Activated naive CD8-positive, alpha-beta T cell treated with anti-CD3 and anti-CD28 coated beads for 36 hours (primary cell): ENCODE measurements around the gene BCR. TPM values are rescaled to one million over a fixed set of nuclear protein-coding genes. Genes with fewer than 3 reads are reported as not detected.
A peak's percentile ranks its signal among the peaks of the same experiment; 100 is the strongest.

Experiments
- DNase-seq: peaks from one replicate; pipeline ENCODE4 v3.0.0; 2021
- H3K27ac Mint-ChIP-seq: one replicate; pipeline ENCODE4 v1.8.0; 2022; ENCODE audit warnings: mild to moderate bottlenecking, moderate library complexity, mixed read lengths
- H3K27me3 Mint-ChIP-seq: one replicate; pipeline ENCODE4 v1.8.0; 2022; ENCODE audit warnings: mild to moderate bottlenecking, mixed read lengths
- H3K36me3 Mint-ChIP-seq: one replicate; pipeline ENCODE4 v1.8.0; 2021; ENCODE audit warnings: mild to moderate bottlenecking, mixed read lengths
- H3K4me1 Mint-ChIP-seq: one replicate; pipeline ENCODE4 v1.8.0; 2021; ENCODE audit warnings: mixed read lengths
- H3K4me3 Mint-ChIP-seq: one replicate; pipeline ENCODE4 v1.8.0; 2022; ENCODE audit warnings: mild to moderate bottlenecking, moderate library complexity, mixed read lengths
- H3K9me3 Mint-ChIP-seq: one replicate; pipeline ENCODE4 v1.8.0; 2022; ENCODE audit warnings: mixed read lengths
- total RNA-seq, 2 experiments: library from RNA; stranded (reverse); gene quantifications; one replicate each; pipeline ENCODE4 v1.2.3, GENCODE V29; 2021

The BCR gene
- total RNA-seq, 2 experiments from 2014 or later = 28.3 to 32.0 TPM

DNA sequence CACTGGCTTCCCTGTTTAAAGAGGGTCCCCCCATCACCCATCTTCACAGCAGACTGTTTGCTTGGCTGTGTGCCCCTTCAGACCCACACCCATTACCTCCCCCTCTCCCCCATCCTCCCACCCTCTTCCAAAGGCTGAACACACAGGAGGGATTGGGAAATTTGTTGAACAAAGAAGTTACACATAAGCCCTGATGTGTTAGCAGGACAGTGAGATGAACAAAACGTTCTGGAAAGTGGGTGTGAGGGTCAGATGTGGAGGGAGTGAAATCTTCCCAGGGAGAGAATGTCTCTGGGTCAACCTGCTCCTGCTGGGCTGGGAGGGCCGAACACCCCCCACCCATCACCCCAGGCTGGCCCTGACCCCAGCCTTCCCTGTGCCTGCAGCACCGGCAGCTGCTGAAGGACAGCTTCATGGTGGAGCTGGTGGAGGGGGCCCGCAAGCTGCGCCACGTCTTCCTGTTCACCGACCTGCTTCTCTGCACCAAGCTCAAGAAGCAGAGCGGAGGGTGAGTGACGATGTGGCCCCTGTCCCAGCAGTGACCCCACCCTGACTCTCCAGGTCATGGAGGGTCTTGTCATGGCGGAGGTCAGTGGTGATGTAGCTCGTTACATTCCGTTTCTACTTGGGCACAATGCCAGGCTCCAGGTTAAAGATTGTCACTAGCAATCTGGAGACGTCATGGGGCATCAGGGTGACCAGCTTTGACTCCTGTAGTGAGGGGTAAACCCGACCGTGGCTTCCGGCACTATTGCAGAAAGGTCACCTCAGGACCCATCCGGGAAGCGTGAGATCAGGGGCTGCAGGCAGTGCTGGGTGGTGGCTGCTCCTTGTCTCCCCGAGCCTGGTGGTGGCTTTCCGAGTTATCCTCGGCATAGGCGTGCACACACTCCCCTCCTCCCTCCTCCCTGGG, 103.5 kb downstream of the BCR start:
- no peak overlapping the region for H3K27ac Mint-ChIP-seq
- no peak for DNase-seq
- H3K9me3 Mint-ChIP-seq = no peaks in the 10 kb centered on the region
- H3K4me3 Mint-ChIP-seq = no peak overlapping the region
- H3K4me1 Mint-ChIP-seq = peaks cover 14% of the 10 kb centered on the region
- H3K27me3 Mint-ChIP-seq = no peaks in the 10 kb centered on the region
- H3K36me3 Mint-ChIP-seq = no peaks in the 10 kb centered on the region

DNA sequence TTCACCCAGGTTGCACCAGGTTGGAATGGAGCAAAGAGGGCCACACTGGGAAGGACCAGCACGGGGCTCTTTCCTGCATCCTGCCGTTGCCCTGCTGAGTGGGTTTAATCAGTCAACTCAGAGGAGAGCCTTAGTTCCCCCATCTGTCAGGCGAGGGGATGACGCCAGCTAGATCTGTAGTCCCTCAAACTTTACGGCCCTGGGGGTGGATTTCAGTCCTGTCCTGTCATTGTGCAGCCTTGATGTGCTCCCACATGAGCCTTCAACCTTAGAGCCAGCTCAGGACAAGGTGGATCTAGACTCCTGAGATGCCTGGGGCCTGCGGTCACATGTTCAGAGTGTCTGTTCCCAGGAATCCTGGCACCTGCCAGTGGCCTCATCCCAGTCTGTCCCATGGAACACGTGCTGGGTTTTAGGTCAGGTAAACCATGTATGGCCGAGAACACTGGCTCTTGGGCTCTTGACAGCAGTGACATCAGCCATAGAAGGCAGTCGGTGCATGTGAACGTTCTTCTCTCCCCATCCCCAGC, 104.3 kb downstream of the BCR start:
- H3K27me3 Mint-ChIP-seq = no peaks in the 10 kb centered on the region
- no peak overlapping the region for H3K4me3 Mint-ChIP-seq
- peaks cover 13% of the 10 kb centered on the region for H3K4me1 Mint-ChIP-seq
- DNase-seq = no peak
- H3K9me3 Mint-ChIP-seq = no peaks in the 10 kb centered on the region
- no peaks in the 10 kb centered on the region for H3K36me3 Mint-ChIP-seq
- H3K27ac Mint-ChIP-seq = no peak overlapping the region

DNA sequence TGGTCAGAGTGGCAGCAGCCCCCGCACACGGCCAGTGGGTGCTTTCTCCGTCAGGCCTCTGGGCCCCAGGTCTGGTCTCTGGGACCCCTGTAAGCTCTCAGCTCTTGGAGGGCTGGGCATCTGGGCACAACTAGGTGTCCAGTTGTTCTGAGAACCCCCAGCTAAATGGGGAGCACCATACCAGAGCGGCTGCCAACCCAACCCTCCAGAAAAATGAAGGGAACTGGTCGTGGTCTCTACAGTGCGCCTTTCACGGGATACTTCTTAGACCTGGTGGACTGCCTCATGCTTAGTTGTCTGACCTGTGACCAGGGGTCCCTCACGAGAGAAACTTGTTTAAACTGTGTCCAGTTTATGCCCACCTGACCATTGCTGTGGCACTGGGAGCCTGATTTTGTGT, 104.9 kb downstream of the BCR start:
- no peak for DNase-seq
- H3K27ac Mint-ChIP-seq = no peak overlapping the region
- peaks cover 8% of the 10 kb centered on the region for H3K4me1 Mint-ChIP-seq
- no peaks in the 10 kb centered on the region for H3K27me3 Mint-ChIP-seq
- H3K36me3 Mint-ChIP-seq = peaks cover 1% of the 10 kb centered on the region
- H3K9me3 Mint-ChIP-seq = no peaks in the 10 kb centered on the region
- no peak overlapping the region for H3K4me3 Mint-ChIP-seq

DNA sequence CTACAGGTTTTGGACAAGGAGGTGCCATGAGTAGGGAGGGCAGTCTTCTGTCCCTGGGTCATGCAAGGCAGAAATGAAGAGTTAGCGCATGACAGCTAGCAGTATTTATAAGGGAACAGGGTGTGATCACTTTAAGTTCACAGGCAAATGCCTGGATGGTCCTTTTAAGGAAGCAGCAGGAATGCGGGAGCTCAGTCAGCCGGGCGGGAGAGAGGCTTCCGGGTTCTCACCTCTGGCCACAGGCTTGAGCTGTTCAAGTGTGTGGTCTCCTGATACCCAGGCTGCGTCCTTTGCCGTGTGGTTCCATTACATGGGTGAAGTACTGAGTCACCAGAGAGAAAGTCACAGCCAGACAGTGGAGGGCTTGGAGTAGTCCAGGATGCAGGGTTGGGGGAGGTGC, 105.4 kb downstream of the BCR start:
- no peak for DNase-seq
- Mint-ChIP-seq H3K27ac (no peak overlapping the region), H3K36me3 (peaks cover 5% of the 10 kb centered on the region), H3K4me3 (no peak overlapping the region), H3K4me1 (peaks cover 3% of the 10 kb centered on the region), H3K9me3 (no peaks in the 10 kb centered on the region), H3K27me3 (no peaks in the 10 kb centered on the region)

DNA sequence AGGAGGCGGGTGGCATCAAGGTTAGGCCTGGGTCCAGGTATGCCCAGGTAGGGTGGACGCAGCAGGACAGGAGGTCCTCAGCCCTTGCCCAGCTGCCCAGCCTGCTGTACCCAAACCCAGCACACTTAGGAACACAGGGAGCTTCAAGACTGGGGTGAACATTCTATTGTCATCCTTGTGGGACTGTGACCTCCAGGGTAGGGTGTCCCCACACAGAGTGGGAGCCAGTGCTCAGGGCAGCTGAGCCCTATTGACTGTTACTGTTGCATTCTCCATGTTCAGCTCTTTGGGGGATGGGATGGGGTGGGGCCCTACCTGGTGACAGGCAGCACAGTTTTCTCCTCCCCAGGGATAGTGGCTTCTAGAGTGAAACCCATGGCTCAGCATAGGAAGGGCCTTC, 106.0 kb downstream of the BCR start:
- no peak overlapping the region for H3K4me3 Mint-ChIP-seq
- H3K36me3 Mint-ChIP-seq = peaks cover 5% of the 10 kb centered on the region
- H3K4me1 Mint-ChIP-seq = peaks cover 1% of the 10 kb centered on the region
- DNase-seq = no peak
- H3K27ac Mint-ChIP-seq = no peak overlapping the region
- no peaks in the 10 kb centered on the region for H3K9me3 Mint-ChIP-seq
- no peaks in the 10 kb centered on the region for H3K27me3 Mint-ChIP-seq

DNA sequence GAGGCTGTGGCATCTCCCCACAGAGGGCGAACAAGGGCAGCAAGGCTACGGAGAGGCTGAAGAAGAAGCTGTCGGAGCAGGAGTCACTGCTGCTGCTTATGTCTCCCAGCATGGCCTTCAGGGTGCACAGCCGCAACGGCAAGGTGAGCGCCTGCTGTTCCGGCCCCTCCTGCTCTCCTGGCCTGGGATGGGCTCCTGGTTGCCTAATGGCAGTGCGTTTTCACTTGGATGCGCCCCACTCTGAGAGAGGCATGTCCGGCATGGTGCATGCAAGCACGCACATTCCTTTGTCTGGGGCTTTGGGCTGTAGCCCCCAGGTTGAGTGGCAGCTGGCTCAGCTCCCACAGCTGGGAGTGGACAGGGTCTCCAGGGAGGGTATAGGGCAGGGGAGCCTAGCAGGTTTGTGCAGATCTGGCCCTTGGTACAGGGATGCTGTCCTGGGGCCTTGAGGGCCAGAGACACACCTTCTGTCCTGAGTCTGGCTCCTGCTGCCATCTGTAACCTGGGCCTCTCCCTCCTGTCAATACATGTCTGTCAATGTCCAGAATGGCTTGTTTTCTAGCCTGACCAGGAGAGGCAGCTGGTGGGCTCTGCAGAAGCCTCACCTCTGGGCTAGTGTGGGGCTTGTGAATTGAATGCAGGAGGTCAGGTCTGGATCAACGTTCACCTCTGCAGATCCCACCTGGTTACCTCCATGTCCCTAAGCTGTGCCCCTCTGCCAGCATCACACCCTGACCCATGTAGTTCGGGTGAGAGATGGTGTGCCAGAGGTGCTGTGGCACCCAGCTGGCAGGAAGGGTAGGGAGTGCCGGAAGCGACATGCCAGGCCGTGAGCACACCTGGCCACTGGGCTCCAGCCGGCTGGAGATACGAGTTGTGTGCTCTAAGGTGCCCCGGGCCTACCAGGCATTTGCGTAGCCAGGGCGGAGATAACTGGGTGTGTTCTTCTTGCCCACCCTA, 107.1 kb downstream of the BCR start:
- Mint-ChIP-seq H3K27ac (no peak overlapping the region), H3K4me1 (no peaks in the 10 kb centered on the region), H3K9me3 (no peaks in the 10 kb centered on the region), H3K36me3 (peaks cover 5% of the 10 kb centered on the region), H3K27me3 (no peaks in the 10 kb centered on the region), H3K4me3 (no peak overlapping the region)
- DNase-seq = no peak

DNA sequence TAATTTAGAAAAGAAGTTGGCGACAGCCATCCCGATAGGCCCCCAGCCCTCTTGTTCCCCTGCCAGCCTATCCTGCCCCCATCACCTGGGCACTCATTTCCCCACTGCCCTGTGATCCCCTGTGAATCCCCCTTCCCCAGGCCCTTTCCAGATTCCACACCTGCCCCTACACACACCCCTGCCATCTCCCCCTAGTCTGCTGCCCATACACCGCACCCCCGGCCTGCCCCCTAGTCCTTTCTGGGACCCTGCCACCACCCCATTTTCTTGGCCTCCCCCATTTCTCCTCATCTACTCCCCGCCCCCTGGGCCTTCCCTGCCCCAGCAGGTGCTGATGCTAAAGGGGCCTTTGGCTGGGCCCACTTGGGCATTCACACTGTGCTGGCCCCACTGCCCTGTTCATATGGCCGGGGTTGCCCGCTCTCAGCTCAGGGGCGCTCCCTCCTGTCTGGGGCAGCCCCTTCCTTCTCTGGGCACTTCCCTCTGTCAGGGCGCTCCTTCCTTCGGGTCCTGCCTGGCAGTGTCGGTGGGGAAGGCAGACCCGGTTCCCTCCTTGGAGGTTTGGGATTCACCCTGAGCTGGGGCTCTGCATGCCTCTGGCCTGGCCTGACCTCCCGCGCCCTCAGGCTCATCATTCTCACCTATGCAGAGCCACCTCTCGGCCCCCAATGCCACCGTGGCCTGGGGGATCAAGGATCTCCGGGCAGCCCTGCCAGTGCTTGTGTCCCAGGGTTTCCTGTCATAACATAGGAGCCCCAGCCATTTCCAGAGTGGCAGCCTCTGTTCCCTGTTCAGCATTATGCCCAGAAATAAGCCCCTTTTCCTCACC, 108.2 kb downstream of the BCR start:
- Mint-ChIP-seq H3K27me3 (no peaks in the 10 kb centered on the region), H3K4me1 (no peaks in the 10 kb centered on the region), H3K9me3 (no peaks in the 10 kb centered on the region), H3K27ac (no peak overlapping the region), H3K36me3 (peaks cover 5% of the 10 kb centered on the region), H3K4me3 (no peak overlapping the region)
- DNase-seq = no peak

DNA sequence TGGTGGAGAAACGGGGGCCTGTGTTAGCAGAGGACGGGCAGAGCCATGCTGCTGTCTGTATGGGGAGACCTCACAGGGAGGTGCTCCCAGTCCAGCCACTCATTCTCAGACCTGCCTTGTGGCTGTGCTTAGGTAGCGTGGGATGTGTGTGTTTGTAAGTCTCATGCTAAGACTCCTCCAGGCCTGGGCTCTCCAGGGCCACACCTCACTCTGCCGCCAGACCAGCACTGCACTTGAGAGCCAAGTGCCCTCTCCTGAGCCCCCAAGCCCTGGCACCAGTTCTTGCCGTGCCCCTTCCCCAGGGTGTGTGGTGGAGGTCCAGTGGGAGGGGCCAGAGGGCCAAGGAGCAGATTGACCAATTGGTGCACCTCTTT, 108.8 kb downstream of the BCR start:
- H3K27me3 Mint-ChIP-seq = no peaks in the 10 kb centered on the region
- H3K4me1 Mint-ChIP-seq = no peaks in the 10 kb centered on the region
- no peak overlapping the region for H3K4me3 Mint-ChIP-seq
- H3K36me3 Mint-ChIP-seq = peaks cover 5% of the 10 kb centered on the region
- H3K9me3 Mint-ChIP-seq = no peaks in the 10 kb centered on the region
- H3K27ac Mint-ChIP-seq = no peak overlapping the region
- no peak for DNase-seq

DNA sequence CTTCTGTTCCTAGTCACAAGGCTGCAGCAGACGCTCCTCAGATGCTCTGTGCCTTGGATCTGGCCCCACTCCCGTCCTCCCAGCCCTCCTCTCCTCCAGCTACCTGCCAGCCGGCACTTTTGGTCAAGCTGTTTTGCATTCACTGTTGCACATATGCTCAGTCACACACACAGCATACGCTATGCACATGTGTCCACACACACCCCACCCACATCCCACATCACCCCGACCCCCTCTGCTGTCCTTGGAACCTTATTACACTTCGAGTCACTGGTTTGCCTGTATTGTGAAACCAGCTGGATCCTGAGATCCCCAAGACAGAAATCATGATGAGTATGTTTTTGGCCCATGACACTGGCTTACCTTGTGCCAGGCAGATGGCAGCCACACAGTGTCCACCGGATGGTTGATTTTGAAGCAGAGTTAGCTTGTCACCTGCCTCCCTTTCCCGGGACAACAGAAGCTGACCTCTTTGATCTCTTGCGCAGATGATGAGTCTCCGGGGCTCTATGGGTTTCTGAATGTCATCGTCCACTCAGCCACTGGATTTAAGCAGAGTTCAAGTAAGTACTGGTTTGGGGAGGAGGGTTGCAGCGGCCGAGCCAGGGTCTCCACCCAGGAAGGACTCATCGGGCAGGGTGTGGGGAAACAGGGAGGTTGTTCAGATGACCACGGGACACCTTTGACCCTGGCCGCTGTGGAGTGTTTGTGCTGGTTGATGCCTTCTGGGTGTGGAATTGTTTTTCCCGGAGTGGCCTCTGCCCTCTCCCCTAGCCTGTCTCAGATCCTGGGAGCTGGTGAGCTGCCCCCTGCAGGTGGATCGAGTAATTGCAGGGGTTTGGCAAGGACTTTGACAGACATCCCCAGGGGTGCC, 109.8 kb downstream of the BCR start:
- peak; percentile 53 for DNase-seq
- H3K4me3 Mint-ChIP-seq = no peak overlapping the region
- H3K27ac Mint-ChIP-seq = peak overlapping the region; percentile 25
- peaks cover 7% of the 10 kb centered on the region for H3K36me3 Mint-ChIP-seq
- no peaks in the 10 kb centered on the region for H3K27me3 Mint-ChIP-seq
- H3K4me1 Mint-ChIP-seq = no peaks in the 10 kb centered on the region
- H3K9me3 Mint-ChIP-seq = no peaks in the 10 kb centered on the region

DNA sequence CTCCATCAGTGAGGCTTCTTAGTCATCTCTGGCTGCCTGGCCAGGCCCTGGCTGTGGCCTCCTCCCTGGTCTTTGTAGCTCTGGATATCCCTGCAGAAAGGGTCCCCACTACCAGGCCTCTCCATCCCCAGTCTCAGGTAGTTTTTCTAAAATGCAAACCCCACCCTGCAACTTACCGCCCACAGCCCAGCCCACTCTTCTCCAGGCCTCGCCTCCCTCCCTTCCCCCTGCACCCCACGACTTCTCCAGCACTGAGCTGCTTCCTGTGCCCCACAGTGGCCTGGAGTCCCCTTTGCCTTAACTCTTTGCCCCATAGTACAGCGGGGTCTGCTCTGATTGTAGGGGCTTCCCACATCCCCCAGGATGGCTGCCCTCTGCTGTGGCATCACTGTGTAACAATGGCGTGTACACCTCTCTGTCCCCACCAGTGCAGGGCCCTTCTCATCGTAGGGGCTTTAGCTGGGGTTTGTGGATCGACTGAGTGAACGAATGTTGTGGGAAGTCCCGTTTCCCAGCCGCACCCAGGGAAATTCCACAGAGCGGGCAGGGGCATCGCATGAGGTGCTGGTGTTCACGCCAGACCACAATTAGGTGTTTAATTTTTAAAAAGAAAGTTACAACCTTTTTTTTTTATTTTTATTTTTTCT, 111.6 kb downstream of the BCR start:
- no peak overlapping the region for H3K27ac Mint-ChIP-seq
- no peaks in the 10 kb centered on the region for H3K9me3 Mint-ChIP-seq
- no peak overlapping the region for H3K4me3 Mint-ChIP-seq
- H3K27me3 Mint-ChIP-seq = no peaks in the 10 kb centered on the region
- no peak for DNase-seq
- peaks cover 7% of the 10 kb centered on the region for H3K36me3 Mint-ChIP-seq
- H3K4me1 Mint-ChIP-seq = no peaks in the 10 kb centered on the region

DNA sequence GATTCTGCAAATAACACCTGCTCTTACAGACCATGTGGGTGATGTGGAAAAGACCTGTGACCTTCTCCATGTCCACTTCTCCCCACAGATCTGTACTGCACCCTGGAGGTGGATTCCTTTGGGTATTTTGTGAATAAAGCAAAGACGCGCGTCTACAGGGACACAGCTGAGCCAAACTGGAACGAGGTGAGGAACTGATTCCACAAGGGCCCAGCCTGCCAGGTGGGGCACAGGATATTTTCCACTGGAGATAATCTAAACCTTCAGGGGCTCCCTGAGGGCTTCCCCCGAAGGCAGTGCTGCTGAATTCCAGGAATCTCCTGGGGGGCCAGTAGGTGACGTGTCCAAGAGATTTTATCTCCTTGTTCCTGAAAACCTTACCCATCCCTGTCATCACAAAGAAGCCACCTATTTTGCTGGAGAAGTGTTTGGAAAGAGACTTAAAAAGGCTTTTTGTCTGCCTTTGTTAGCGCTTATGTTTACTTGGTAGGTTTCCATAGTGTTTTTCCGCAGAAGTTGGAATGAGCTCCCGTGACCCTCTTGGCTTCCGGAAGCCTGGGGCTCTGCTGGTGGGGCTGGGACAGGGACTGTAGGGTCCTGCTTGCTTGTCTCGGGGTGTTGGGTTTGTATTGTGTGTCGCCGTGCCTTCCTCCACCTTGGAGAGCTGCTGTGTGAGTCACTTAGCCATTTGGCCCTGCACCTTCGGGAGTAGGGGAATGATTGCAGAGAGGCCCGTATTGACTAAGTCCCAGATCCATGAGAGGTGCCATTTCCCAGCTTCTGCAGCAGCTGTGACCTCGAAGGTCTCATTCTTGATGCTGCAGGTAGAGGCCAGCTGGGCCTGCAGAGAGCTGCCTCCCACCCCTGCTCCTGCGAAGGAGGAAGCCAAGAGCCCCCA, 112.4 kb downstream of the BCR start:
- H3K9me3 Mint-ChIP-seq = no peaks in the 10 kb centered on the region
- no peak overlapping the region for H3K4me3 Mint-ChIP-seq
- no peaks in the 10 kb centered on the region for H3K27me3 Mint-ChIP-seq
- no peak overlapping the region for H3K27ac Mint-ChIP-seq
- no peak for DNase-seq
- no peaks in the 10 kb centered on the region for H3K4me1 Mint-ChIP-seq
- peaks cover 7% of the 10 kb centered on the region for H3K36me3 Mint-ChIP-seq

DNA sequence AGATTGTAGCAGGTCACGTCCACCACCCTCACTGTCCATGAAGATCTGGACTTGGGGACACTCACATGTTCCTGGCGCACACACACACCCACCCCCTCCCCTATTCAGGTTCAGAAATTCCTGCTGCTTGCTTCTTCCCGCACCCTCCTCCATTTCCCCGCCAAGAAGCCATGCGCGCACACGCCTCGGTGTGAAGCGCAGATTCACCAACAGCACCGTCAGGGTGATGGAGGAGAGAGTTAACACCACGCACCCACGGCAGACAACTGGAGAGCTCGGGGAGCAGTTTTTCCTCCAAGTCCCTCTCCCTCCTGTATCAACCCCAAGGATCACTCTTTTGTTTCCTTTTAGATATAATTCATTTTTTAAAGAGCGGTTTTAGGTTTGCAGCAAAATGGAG, 113.4 kb downstream of the BCR start:
- Mint-ChIP-seq H3K36me3 (peaks cover 7% of the 10 kb centered on the region), H3K9me3 (no peaks in the 10 kb centered on the region), H3K4me1 (no peaks in the 10 kb centered on the region), H3K27me3 (no peaks in the 10 kb centered on the region), H3K27ac (no peak overlapping the region), H3K4me3 (no peak overlapping the region)
- no peak for DNase-seq

DNA sequence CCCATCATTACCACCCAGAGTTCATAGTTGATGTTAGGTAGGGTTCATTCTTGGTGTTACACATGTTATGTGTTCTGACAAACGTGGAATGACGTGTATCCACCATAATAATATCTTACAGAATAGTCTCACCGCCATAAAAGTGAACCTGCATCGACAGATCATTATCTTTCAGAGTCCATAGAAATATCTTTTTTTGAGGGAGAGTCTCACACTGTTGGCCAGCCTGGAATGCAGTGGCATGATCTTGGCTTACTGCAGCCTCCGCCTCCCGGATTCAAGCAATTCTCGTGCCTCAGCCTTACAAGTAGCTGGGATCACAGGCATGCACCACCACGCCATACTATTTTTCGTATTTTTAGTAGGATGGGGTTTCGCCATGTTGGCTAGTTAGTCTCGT, 113.9 kb downstream of the BCR start:
- peaks cover 7% of the 10 kb centered on the region for H3K36me3 Mint-ChIP-seq

More for the DNA sequence above, 113.9 kb downstream of the BCR start:
- Mint-ChIP-seq H3K27me3 (no peaks in the 10 kb centered on the region), H3K4me1 (no peaks in the 10 kb centered on the region), H3K27ac (no peak overlapping the region), H3K4me3 (no peak overlapping the region), H3K9me3 (no peaks in the 10 kb centered on the region)
- no peak for DNase-seq
